GM23338 (cell line): Measurements from ENCODE around the gene MYBPC2. TPM values are rescaled to one million over a fixed set of nuclear protein-coding genes. Genes with fewer than 3 reads are reported as not detected.

Experiments
- ATAC-seq: fragments of 200-7000 bp; cut with Tn5 transposase; 3 replicates; pipeline ENCODE4 v1.9.1; 2020
- DNase-seq: peaks from one replicate; pipeline ENCODE4 v3.0.0-alpha.2; 2015; ENCODE audit warnings: low spot score
- H2AFZ ChIP-seq: fragments of 200-600 bp; sonication (generic); 2 replicates; pipeline ENCODE4 v1.8.0; 2016; ENCODE audit warnings: antibody characterized with exemption, mild to moderate bottlenecking, moderate library complexity
- H3F3A ChIP-seq: fragments of 200-600 bp; sonication (generic); replicated peaks from 2 replicates; pipeline ENCODE4 v1.8.0; 2017; ENCODE audit warnings: antibody characterized with exemption, mixed run types, low read depth
- H3K27ac ChIP-seq: fragments of 200-600 bp; sonication (generic); 2 replicates; pipeline ENCODE4 v1.6.1; 2016; ENCODE audit warnings: low read depth
- H3K27me3 ChIP-seq: fragments of 200-600 bp; sonication (generic); 2 replicates; pipeline ENCODE4 v1.8.0; 2016; ENCODE audit warnings: mild to moderate bottlenecking, mixed run types, moderate library complexity; ENCODE audit not compliant: insufficient read depth
- H3K36me3 ChIP-seq: fragments of 200-600 bp; sonication (generic); 2 replicates; pipeline ENCODE4 v1.8.0; 2016; ENCODE audit warnings: mild to moderate bottlenecking; ENCODE audit not compliant: insufficient read depth
- H3K4me1 ChIP-seq: fragments of 200-600 bp; sonication (generic); 2 replicates; pipeline ENCODE4 v1.8.0; 2016; ENCODE audit warnings: mild to moderate bottlenecking, moderate library complexity; ENCODE audit not compliant: insufficient read depth
- H3K4me2 ChIP-seq: fragments of 200-600 bp; sonication (generic); 2 replicates; pipeline ENCODE4 v1.7.1; 2017; ENCODE audit warnings: mixed run types
- H3K4me3 ChIP-seq: fragments of 200-600 bp; sonication (generic); 2 replicates; pipeline ENCODE4 v1.6.1; 2016; ENCODE audit warnings: mixed run types
- H3K79me2 ChIP-seq: fragments of 200-600 bp; sonication (generic); replicated peaks from 2 replicates; pipeline ENCODE4 v1.8.0; 2017; ENCODE audit warnings: mild to moderate bottlenecking; ENCODE audit not compliant: insufficient read depth
- H3K9me2 ChIP-seq: fragments of 200-600 bp; sonication (generic); 2 replicates; pipeline ENCODE4 v1.8.0; 2017; ENCODE audit not compliant: insufficient read depth
- H4K20me1 ChIP-seq: fragments of 200-600 bp; sonication (generic); replicated peaks from 2 replicates; pipeline ENCODE4 v1.8.0; 2017; ENCODE audit warnings: mild to moderate bottlenecking; ENCODE audit not compliant: insufficient read depth
- H3K27ac Mint-ChIP-seq: 2 replicates; pipeline ENCODE4 v1.8.0; 2020; ENCODE audit warnings: inconsistent platforms, mild to moderate bottlenecking, moderate library complexity, mixed read lengths
- H3K27me3 Mint-ChIP-seq: 3 replicates; pipeline ENCODE4 v1.8.0; 2022; ENCODE audit warnings: low read depth, mild to moderate bottlenecking, moderate library complexity, mixed read lengths, inconsistent platforms; ENCODE audit not compliant: insufficient read depth, poor library complexity
- H3K36me3 Mint-ChIP-seq: 3 replicates; pipeline ENCODE4 v1.8.0; 2021; ENCODE audit warnings: low read depth, mild to moderate bottlenecking, inconsistent platforms, moderate library complexity, mixed read lengths
- H3K4me1 Mint-ChIP-seq: 3 replicates; pipeline ENCODE4 v1.8.0; 2020; ENCODE audit warnings: mild to moderate bottlenecking, inconsistent platforms, mixed read lengths
- H3K4me3 Mint-ChIP-seq: 3 replicates; pipeline ENCODE4 v1.8.0; 2021; ENCODE audit warnings: moderate library complexity, mild to moderate bottlenecking, inconsistent platforms, mixed read lengths
- H3K9me3 Mint-ChIP-seq: 3 replicates; pipeline ENCODE4 v1.8.0; 2020; ENCODE audit warnings: moderate library complexity, mild to moderate bottlenecking, inconsistent platforms, mixed read lengths
- EZH2 ChIP-seq: fragments of 200-600 bp; sonication (generic); IDR thresholded peaks from one replicate; pipeline ENCODE4 v1.8.0; 2017; ENCODE audit warnings: antibody characterized with exemption, mild to moderate bottlenecking, low read depth; ENCODE audit not compliant: unreplicated experiment
- EZH2phosphoT487 ChIP-seq: fragments of 200-600 bp; sonication (generic); IDR thresholded peaks from one replicate; pipeline ENCODE4 v1.8.1; 2018; ENCODE audit warnings: antibody characterized with exemption; ENCODE audit not compliant: unreplicated experiment
- NANOG ChIP-seq: IDR thresholded peaks from 2 replicates; pipeline ENCODE4 v1.6.1; 2016; ENCODE audit warnings: antibody characterized with exemption, borderline replicate concordance
- POLR2AphosphoS5 ChIP-seq: IDR thresholded peaks from 2 replicates; pipeline ENCODE4 v1.6.1; 2016; ENCODE audit warnings: antibody characterized with exemption, low read depth
- polyA plus RNA-seq: library from polyadenylated mRNA; unstranded; fragments of >200 nt; fragmentation: Nextera tagmentation; extraction: Ambion mirVana; gene quantifications from 2 replicates; pipeline ENCODE4 v1.2.1, GENCODE V29; 2016
- total RNA-seq: library from RNA; depleted of rRNA; stranded (reverse); fragments of >200 nt; shearing (Covaris generic); gene quantifications from 2 replicates; pipeline ENCODE4 v1.2.3, GENCODE V29; 2014
- TF ChIP-seq, protein P1 (sequence below): IDR thresholded peaks from 2 replicates; pipeline ENCODE4 v1.6.1; 2016; ENCODE audit warnings: antibody characterized with exemption
- TF ChIP-seq, protein P2 (sequence below), 2 experiments: fragments of 200-600 bp in 1 of 2; sonication (generic) in 1 of 2; conservative IDR thresholded peaks; 2 replicates each; pipeline versions ENCODE4 v1.5.1 to v1.6.1; 2016 to 2017; ENCODE audit warnings: antibody characterized with exemption in 2 of 2, low read depth in 2 of 2, mild to moderate bottlenecking in 2 of 2, moderate library complexity in 1 of 2
- TF ChIP-seq, protein P3 (sequence below): IDR thresholded peaks from one replicate; pipeline ENCODE4 v1.6.1; 2018; ENCODE audit warnings: antibody characterized with exemption; ENCODE audit not compliant: unreplicated experiment

The MYBPC2 gene
- total and polyA plus RNA-seq, 2 experiments from 2014 or later = 4.2 to 5.9 TPM

DNA sequence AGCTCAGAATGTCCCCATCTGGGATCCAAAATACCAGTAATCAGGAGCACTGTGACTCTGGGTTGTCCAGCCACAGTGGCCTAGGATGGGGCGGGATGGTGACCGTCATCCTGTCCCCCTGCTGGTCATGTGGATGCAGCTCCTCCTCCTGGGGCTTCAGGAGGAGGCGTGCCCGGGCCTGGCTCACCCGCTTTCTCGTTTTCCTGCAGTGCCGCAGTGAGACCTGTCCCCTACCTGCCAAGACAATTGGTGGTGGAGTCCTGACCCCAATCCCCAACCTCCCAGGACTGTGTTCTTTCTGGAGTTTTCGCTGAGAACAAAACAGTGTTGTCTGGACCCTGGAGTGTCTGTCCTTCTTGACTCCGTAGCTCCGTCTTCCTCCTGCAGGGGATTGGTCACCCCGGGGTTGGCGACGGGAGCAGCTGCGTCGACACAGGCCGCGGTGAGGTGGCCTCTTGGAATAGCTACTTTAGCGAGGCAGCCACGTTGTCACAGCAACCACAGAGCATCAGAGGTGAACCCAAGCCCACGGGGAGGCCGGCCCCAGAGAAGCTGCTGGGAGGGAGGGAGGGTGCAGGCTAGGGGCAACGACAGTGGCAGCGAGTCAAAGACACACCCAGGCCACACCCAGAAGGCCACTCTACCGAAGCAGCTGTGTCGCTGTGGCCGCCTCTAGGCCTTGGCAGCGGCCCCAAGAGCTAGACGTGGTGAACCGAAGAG, 33.5 kb downstream of the MYBPC2 start:
- H3K27ac ChIP-seq = no peak overlapping the region
- peaks cover 10% of the 10 kb centered on the region for H3K27me3 Mint-ChIP-seq
- H2AFZ ChIP-seq = no peak overlapping the region
- H3K4me1 Mint-ChIP-seq = no peaks in the 10 kb centered on the region
- H3K4me3 ChIP-seq = peak overlapping the region; percentile 9; the same call in 1 of the 2 replicates
- H3K9me3 Mint-ChIP-seq = peaks cover 97% of the 10 kb centered on the region
- ATAC-seq (peak; percentile 56), DNase-seq (peak; percentile 88)
- H3K27me3 ChIP-seq = no peaks in the 10 kb centered on the region
- no peaks in the 10 kb centered on the region for H3K79me2 ChIP-seq
- H3K4me2 ChIP-seq = peak overlapping the region; percentile 52; the same call in 1 of the 2 replicates
- H3K27ac Mint-ChIP-seq = no peak overlapping the region
- no peaks in the 10 kb centered on the region for H3K36me3 ChIP-seq
- H3K4me3 Mint-ChIP-seq = no peak overlapping the region
- TF ChIP-seq, protein P1, sequence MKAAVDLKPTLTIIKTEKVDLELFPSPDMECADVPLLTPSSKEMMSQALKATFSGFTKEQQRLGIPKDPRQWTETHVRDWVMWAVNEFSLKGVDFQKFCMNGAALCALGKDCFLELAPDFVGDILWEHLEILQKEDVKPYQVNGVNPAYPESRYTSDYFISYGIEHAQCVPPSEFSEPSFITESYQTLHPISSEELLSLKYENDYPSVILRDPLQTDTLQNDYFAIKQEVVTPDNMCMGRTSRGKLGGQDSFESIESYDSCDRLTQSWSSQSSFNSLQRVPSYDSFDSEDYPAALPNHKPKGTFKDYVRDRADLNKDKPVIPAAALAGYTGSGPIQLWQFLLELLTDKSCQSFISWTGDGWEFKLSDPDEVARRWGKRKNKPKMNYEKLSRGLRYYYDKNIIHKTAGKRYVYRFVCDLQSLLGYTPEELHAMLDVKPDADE = no peak
- TF ChIP-seq, protein P2, sequence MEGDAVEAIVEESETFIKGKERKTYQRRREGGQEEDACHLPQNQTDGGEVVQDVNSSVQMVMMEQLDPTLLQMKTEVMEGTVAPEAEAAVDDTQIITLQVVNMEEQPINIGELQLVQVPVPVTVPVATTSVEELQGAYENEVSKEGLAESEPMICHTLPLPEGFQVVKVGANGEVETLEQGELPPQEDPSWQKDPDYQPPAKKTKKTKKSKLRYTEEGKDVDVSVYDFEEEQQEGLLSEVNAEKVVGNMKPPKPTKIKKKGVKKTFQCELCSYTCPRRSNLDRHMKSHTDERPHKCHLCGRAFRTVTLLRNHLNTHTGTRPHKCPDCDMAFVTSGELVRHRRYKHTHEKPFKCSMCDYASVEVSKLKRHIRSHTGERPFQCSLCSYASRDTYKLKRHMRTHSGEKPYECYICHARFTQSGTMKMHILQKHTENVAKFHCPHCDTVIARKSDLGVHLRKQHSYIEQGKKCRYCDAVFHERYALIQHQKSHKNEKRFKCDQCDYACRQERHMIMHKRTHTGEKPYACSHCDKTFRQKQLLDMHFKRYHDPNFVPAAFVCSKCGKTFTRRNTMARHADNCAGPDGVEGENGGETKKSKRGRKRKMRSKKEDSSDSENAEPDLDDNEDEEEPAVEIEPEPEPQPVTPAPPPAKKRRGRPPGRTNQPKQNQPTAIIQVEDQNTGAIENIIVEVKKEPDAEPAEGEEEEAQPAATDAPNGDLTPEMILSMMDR (conservative IDR thresholded peaks at IDR 0.05; ENCODE audit: low read depth in 2 of 2) = peak; percentile 62 to 71
- H3K4me1 ChIP-seq = 0 out of 2 replicates have a peak, but pooled peaks cover 3% of the 10 kb centered on the region
- peaks cover 42% of the 10 kb centered on the region for H3K36me3 Mint-ChIP-seq
- H3F3A ChIP-seq = no peaks in the 10 kb centered on the region
- H4K20me1 ChIP-seq = no peaks in the 10 kb centered on the region
- no peaks in the 10 kb centered on the region for H3K9me2 ChIP-seq

DNA sequence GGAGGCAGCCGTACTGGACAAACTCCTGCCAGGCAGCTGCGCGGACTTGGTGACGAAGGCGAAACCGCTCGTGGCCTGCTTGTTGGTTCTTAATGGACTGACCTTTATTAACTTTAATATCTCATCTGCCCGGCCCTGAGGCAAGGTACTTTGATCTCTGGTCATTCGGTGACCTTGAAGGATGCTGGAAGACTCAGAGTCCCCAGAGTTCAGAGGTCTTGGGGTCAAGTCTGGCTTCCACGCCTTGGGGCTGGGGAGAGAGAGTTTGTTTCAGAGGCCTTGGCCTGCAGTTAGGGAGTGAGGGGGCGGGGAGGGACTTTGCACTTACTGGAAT, 34.0 kb downstream of the MYBPC2 start:
- Mint-ChIP-seq H3K27ac (no peak overlapping the region), H3K9me3 (peaks cover 97% of the 10 kb centered on the region), H3K4me1 (no peaks in the 10 kb centered on the region), H3K36me3 (peaks cover 41% of the 10 kb centered on the region), H3K4me3 (no peak overlapping the region), H3K27me3 (peaks cover 10% of the 10 kb centered on the region)
- no peak overlapping the region for H3K4me3 ChIP-seq
- DNase-seq = no peak
- no peaks in the 10 kb centered on the region for H3K79me2 ChIP-seq
- ATAC-seq = no peak
- H3K4me1 ChIP-seq = 0 out of 2 replicates have a peak, but pooled peaks cover 3% of the 10 kb centered on the region
- no peak overlapping the region for H2AFZ ChIP-seq
- H4K20me1 ChIP-seq = no peaks in the 10 kb centered on the region
- H3K4me2 ChIP-seq = no peak overlapping the region
- H3F3A ChIP-seq = peaks cover 3% of the 10 kb centered on the region
- H3K9me2 ChIP-seq = no peaks in the 10 kb centered on the region
- no peak overlapping the region for H3K27ac ChIP-seq
- no peaks in the 10 kb centered on the region for H3K27me3 ChIP-seq
- H3K36me3 ChIP-seq = no peaks in the 10 kb centered on the region
- TF ChIP-seq, protein P3, sequence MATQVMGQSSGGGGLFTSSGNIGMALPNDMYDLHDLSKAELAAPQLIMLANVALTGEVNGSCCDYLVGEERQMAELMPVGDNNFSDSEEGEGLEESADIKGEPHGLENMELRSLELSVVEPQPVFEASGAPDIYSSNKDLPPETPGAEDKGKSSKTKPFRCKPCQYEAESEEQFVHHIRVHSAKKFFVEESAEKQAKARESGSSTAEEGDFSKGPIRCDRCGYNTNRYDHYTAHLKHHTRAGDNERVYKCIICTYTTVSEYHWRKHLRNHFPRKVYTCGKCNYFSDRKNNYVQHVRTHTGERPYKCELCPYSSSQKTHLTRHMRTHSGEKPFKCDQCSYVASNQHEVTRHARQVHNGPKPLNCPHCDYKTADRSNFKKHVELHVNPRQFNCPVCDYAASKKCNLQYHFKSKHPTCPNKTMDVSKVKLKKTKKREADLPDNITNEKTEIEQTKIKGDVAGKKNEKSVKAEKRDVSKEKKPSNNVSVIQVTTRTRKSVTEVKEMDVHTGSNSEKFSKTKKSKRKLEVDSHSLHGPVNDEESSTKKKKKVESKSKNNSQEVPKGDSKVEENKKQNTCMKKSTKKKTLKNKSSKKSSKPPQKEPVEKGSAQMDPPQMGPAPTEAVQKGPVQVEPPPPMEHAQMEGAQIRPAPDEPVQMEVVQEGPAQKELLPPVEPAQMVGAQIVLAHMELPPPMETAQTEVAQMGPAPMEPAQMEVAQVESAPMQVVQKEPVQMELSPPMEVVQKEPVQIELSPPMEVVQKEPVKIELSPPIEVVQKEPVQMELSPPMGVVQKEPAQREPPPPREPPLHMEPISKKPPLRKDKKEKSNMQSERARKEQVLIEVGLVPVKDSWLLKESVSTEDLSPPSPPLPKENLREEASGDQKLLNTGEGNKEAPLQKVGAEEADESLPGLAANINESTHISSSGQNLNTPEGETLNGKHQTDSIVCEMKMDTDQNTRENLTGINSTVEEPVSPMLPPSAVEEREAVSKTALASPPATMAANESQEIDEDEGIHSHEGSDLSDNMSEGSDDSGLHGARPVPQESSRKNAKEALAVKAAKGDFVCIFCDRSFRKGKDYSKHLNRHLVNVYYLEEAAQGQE = no peak
- TF ChIP-seq, protein P1 = no peak
- TF ChIP-seq POLR2AphosphoS5 (no peak), EZH2phosphoT487 (no peak), EZH2 (no peak), NANOG (no peak)
- TF ChIP-seq, protein P2 (conservative IDR thresholded peaks at IDR 0.05; ENCODE audit: low read depth in 2 of 2) = no peak
